HEK293T (cell line): Measurements from ENCODE around the gene CDCA5.

ENCODE experiments used
- CTCF ChIA-PET: fragments of 350-600 bp; formaldehyde crosslinking; extraction: SDS; loops from one replicate; lab custom pipeline; 2021; ENCODE audit warnings: antibody characterized with exemption, inconsistent platforms; lab: Yijun Ruan, JAX
- POLR2A ChIA-PET: fragments of 350-600 bp; formaldehyde crosslinking; extraction: SDS; loops from one replicate; lab custom pipeline; 2020; ENCODE audit warnings: antibody characterized with exemption, inconsistent platforms; lab: Yijun Ruan, JAX
- DNase-seq: peaks from one replicate; pipeline ENCODE4 v3.0.0; 2012; ENCODE audit warnings: mixed read lengths; ENCODE audit errors: extremely low spot score
- ARNT ChIP-seq: fragments of 450-650 bp; IDR thresholded peaks from 2 replicates; pipeline ENCODE4 v1.6.1; 2017; ENCODE audit warnings: mild to moderate bottlenecking
- BHLHE40 ChIP-seq: fragments of 450-650 bp; IDR thresholded peaks from 2 replicates; pipeline ENCODE4 v1.6.1; 2016; ENCODE audit warnings: mild to moderate bottlenecking, moderate library complexity, borderline replicate concordance
- CTBP1 ChIP-seq: fragments of 450-650 bp; IDR thresholded peaks from 2 replicates; pipeline ENCODE4 v1.6.1; 2016; ENCODE audit warnings: borderline replicate concordance
- ELF4 ChIP-seq: fragments of 450-650 bp; IDR thresholded peaks from 2 replicates; pipeline ENCODE4 v1.6.1; 2017; ENCODE audit warnings: antibody characterized with exemption
- FOXA1 ChIP-seq: fragments of 450-650 bp; IDR thresholded peaks from 2 replicates; pipeline ENCODE4 v1.6.1; 2016; ENCODE audit warnings: mild to moderate bottlenecking
- FOXK2 ChIP-seq: fragments of 450-650 bp; IDR thresholded peaks from 2 replicates; pipeline ENCODE4 v1.6.1; 2016; ENCODE audit warnings: mild to moderate bottlenecking
- FOXM1 ChIP-seq: fragments of 450-650 bp; IDR thresholded peaks from 2 replicates; pipeline ENCODE4 v1.6.1; 2017; ENCODE audit warnings: mild to moderate bottlenecking, borderline replicate concordance
- HDGF ChIP-seq: fragments of 450-650 bp; IDR thresholded peaks from 2 replicates; pipeline ENCODE4 v1.6.1; 2017; ENCODE audit warnings: antibody characterized with exemption, borderline replicate concordance
- L3MBTL2 ChIP-seq: fragments of 450-650 bp; conservative IDR thresholded peaks from 2 replicates; pipeline ENCODE4 v1.6.1; 2016; ENCODE audit warnings: mild to moderate bottlenecking
- LEF1 ChIP-seq: fragments of 450-650 bp; IDR thresholded peaks from 2 replicates; pipeline ENCODE4 v1.6.1; 2017; ENCODE audit warnings: mild to moderate bottlenecking, borderline replicate concordance
- NFRKB ChIP-seq: fragments of 450-650 bp; IDR thresholded peaks from 2 replicates; pipeline ENCODE4 v1.6.1; 2016; ENCODE audit warnings: mild to moderate bottlenecking, moderate library complexity
- SP1 ChIP-seq: fragments of 450-650 bp; IDR thresholded peaks from 2 replicates; pipeline ENCODE4 v1.6.1; 2017
- SUZ12 ChIP-seq: fragments of 450-650 bp; IDR thresholded peaks from 2 replicates; pipeline ENCODE4 v1.6.1; 2016; ENCODE audit warnings: mild to moderate bottlenecking
- TARDBP ChIP-seq: fragments of 450-650 bp; IDR thresholded peaks from 2 replicates; pipeline ENCODE4 v1.6.1; 2016
- ZNF384 ChIP-seq: fragments of 450-650 bp; IDR thresholded peaks from 2 replicates; pipeline ENCODE4 v1.6.1; 2016
- TF ChIP-seq, protein P1 (sequence below): fragments of 450-650 bp; IDR thresholded peaks from 2 replicates; pipeline ENCODE4 v1.6.1; 2016

Gene CDCA5

DNA sequence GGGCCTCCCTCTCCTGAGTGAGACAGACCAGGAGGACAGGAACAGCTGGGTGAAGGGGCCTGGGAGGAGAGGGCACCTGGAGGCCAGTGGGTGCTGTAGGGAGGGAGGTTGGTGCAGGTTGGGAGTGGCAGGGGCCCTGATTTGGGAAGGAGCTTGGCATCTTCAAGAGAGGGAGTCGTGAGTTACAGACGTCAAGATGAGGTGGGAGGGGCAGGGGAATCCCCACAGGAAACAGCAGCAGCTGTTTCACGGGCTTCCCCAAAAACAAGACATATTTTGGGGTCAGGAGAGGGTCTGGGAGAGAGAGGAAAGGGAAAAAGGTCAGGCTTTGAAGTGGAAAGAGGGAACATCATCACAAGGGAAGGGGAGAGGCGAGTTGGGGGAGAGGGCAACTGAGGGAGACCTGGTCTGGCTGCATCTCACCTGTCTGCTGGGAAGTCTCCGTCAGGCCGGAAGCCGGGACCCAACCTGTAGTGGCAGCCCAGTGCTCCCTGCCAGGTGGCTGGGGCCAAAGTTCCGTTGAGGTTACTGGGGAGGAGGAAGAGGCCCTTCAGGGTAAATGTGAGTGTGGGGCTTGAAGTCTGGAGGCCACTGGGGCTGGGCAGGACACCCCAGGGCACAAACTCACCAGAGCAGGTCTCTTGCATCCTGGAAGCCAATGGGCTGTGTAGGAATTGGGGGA lies 29.9 kb downstream of the CDCA5 start:
- POLR2A ChIA-PET, result no interaction called here
- no peak for DNase-seq
- CTCF ChIA-PET, result no interaction called here
- no peak for TF ChIP-seq BHLHE40
- TF ChIP-seq, protein P1, sequence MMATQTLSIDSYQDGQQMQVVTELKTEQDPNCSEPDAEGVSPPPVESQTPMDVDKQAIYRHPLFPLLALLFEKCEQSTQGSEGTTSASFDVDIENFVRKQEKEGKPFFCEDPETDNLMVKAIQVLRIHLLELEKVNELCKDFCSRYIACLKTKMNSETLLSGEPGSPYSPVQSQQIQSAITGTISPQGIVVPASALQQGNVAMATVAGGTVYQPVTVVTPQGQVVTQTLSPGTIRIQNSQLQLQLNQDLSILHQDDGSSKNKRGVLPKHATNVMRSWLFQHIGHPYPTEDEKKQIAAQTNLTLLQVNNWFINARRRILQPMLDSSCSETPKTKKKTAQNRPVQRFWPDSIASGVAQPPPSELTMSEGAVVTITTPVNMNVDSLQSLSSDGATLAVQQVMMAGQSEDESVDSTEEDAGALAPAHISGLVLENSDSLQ, result no peak
- TF ChIP-seq SP1, result no peak
- no peak for TF ChIP-seq ELF4
- no peak for TF ChIP-seq L3MBTL2
- TF ChIP-seq ZNF384, result no peak
- TF ChIP-seq LEF1, result no peak
- no peak for TF ChIP-seq TARDBP
- TF ChIP-seq NFRKB, result no peak
- no peak for TF ChIP-seq CTBP1
- TF ChIP-seq SUZ12, result no peak
- TF ChIP-seq HDGF, result no peak
- no peak for TF ChIP-seq FOXM1
- no peak for TF ChIP-seq ARNT
- no peak for TF ChIP-seq FOXA1
- TF ChIP-seq FOXK2, result no peak

DNA sequence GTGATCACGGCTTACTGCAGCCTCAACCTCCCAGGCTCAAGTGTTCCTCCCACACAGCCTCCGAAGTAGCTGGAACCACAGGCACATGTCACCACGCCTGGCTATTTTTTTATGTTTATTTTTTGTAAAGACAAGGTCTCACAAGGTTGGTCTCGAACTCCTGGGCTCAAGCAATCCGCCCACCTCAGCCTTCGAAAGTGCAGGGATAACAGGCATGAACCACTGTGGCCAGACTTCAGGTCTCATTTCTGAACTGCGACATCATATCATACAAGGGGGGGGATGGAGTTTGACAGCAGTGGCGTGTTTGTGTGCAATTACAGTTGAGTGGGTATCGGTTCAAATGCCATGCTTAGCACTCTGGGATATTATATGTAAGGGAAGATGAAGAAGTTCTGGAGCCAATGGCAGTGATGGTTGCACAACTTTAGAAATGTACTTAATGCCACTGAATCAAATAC lies 32.4 kb downstream of the CDCA5 start:
- no peak for DNase-seq
- CTCF ChIA-PET, result interaction anchor here (0.6 kb wide), 2 partner anchors 79 to 199 kb away, joined by 3 to 7 read pairs; no protein-coding TSS in a partner anchor
- TF ChIP-seq FOXM1, result no peak
- POLR2A ChIA-PET, result interaction anchor here (1.0 kb wide), 1 partner anchor 36 kb away, joined by 3 read pairs; no protein-coding TSS in a partner anchor

DNA sequence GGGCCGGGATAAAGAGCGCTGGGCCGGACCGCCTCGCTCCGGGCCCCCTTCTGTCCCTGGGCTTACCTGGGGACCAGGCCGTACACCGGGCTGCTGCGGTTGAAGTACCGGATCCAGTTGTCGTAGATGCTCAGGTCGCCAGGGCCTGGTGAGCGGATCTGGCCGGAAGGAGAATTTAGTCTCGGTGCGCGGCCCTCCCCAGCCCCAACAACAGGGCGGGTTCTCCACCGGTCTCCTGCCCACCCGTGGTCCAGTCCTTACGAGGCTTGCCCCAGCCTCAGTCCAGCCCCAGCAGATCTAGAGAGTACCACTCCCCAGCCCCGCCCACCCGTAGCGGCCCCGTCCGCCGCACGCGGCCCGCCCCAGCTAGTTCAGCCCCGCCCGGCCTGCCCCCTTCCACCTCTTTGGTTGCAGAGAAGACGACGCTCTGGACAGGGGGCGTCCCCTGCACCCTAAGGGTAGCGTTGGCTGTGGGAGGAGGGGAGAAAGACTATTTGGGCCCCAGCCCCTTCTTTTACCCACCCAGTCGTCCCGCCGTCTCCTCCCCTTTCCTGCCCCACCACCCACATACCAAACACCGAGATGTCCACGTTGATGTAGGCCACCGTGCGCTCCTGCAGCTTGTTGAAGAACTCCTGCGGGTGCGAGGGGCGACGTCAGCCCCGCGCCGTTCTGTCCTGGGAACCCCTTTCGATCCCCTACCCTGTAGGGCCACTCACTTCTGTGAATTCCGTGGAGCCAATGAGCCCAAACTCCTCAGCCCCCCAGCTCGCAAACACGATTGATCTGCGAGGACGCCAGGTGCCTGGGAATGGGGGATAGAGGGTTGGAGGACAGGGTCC lies 36.0 kb downstream of the CDCA5 start:
- no peak for DNase-seq
- POLR2A ChIA-PET, result no interaction called here
- TF ChIP-seq HDGF, result no peak
- TF ChIP-seq L3MBTL2, result no peak
- CTCF ChIA-PET, result interaction anchor here (0.7 kb wide), 1 partner anchor 12 kb away, joined by 3 read pairs; no protein-coding TSS in a partner anchor

DNA sequence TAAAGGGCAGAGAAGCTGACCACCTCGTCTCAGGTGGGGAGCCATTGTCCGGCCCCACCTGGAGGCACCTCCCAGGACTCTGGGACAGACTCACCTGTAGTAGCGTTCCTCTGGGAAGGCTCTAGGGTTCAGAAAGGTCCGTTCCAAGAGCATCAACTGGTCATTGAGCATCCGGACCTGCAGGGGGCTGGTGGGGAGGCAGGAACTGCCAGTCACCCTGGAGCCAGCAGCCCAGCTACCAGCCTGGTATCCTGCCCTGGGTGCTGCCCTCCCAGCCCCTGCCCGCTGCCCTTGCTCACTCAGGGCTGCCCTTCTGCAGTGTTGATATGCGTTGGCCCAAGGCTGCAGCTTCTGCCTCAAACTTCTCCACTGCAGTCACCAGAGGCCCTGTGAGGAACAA lies 38.1 kb downstream of the CDCA5 start:
- POLR2A ChIA-PET, result no interaction called here

DNA sequence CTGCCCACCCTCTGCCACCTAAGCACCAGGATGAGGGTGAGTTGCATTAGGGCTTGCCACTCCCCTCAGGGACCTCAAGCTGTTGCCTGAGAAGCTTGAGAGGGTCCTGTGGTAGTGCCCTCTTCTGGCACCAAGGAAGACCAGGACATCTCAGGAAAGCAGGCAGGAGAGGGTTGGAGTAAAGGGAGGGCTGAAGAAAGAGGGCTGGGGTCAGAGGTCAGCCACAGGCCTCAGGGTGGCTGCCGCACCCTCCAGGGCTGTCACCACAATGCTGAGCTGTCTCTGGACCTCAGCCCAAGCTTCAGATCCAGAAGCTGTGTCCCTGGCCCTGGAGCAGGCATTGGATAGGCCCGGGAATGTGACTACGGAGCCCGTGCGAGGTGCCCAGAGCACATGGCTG lies 38.8 kb downstream of the CDCA5 start:
- CTCF ChIA-PET, result no interaction called here
- POLR2A ChIA-PET, result no interaction called here
- TF ChIP-seq NFRKB, result no peak
- TF ChIP-seq TARDBP, result no peak
- TF ChIP-seq ELF4, result no peak
- no peak for TF ChIP-seq FOXM1
- no peak for TF ChIP-seq L3MBTL2
- TF ChIP-seq, protein P1, result no peak
- no peak for TF ChIP-seq HDGF
- no peak for TF ChIP-seq SUZ12
- no peak for TF ChIP-seq FOXA1
- TF ChIP-seq ZNF384, result no peak
- TF ChIP-seq ARNT, result no peak
- no peak for DNase-seq

More for the DNA sequence above, 38.1 kb downstream of the CDCA5 start:
- CTCF ChIA-PET, result no interaction called here
- TF ChIP-seq LEF1 (no peak), FOXK2 (no peak)
- no peak for DNase-seq

DNA sequence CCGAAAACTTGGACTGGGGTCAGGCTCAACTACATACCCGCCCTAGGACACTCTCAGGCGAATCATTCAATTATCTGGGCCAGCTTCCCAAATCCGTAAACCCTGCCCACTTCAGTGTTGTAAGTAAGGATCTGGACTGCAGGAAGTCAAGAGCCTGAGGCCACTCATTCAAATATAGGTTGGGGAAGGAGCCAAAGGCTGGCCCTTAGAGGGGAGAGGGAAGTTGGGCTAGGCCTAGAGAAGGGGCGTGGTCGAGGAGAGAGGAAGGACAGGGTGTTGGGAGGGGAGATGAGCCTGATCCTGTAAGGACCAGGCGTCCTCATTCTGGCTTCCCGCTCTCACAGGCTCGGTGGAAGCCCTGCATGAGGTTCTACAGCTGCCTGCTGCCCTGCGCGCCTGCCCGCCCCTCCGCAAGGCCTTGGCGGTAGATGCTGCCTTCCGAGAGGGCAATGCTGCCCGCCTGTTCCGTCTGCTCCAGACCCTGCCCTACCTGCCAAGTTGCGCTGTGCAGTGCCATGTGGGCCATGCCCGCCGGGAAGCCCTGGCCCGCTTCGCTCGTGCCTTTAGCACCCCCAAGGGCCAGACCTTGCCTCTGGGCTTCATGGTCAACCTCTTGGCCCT lies 39.8 kb downstream of the CDCA5 start:
- no peak for TF ChIP-seq FOXA1
- TF ChIP-seq NFRKB, result no peak
- no peak for TF ChIP-seq ZNF384
- no peak for TF ChIP-seq TARDBP
- no peak for TF ChIP-seq L3MBTL2
- no peak for TF ChIP-seq ELF4
- no peak for TF ChIP-seq BHLHE40
- TF ChIP-seq FOXK2, result no peak
- TF ChIP-seq LEF1, result no peak
- TF ChIP-seq CTBP1, result no peak
- TF ChIP-seq SP1, result no peak
- TF ChIP-seq SUZ12, result no peak
- CTCF ChIA-PET, result no interaction called here
- DNase-seq, result no peak
- POLR2A ChIA-PET, result no interaction called here
